PC-3 (cell line): Measurements from ENCODE around the gene CCNI. TPM values are rescaled to one million over a fixed set of nuclear protein-coding genes. Genes with fewer than 3 reads are reported as not detected.
A peak's percentile ranks its signal among the peaks of the same experiment; 100 is the strongest.

Source experiments
- ATAC-seq: fragments of 200-7000 bp; cut with Tn5 transposase; 2 replicates; pipeline ENCODE4 v1.9.1; 2020; ENCODE audit warnings: mild to moderate bottlenecking, moderate library complexity
- Bru-seq: library from RNA; stranded (reverse); fragments of 400-500 nt; gene quantifications from one replicate; lab custom pipeline; 2021; lab: Mats Ljungman, UMichigan
- BruChase-seq, 2 experiments: library from RNA; stranded (reverse); fragments of 400-500 nt; gene quantifications; one replicate each; lab custom pipeline; 2021; lab: Mats Ljungman, UMichigan
- BruUV-seq: library from RNA; stranded (reverse); fragments of 400-500 nt; replicated peaks from 2 replicates; lab custom pipeline; 2021; lab: Mats Ljungman, UMichigan
- CTCF ChIA-PET: fragments of 300-600 bp; sonication (Branson Sonifier 250); formaldehyde crosslinking; loops from one replicate; lab custom pipeline; 2022; ENCODE audit warnings: antibody characterized with exemption; lab: Charles Lee
- POLR2A ChIA-PET: fragments of 300-600 bp; sonication (Branson Sonifier 250); formaldehyde crosslinking; loops from one replicate; lab custom pipeline; 2022; ENCODE audit warnings: antibody characterized with exemption; ENCODE audit not compliant: unreplicated experiment; lab: Charles Lee
- DNase-seq: peaks from one replicate; pipeline ENCODE4 v3.0.0-alpha.2; 2015
- H2AFZ ChIP-seq: fragments of 300-600 bp; sonication (generic); 2 replicates; pipeline ENCODE4 v1.6.0; 2016; ENCODE audit warnings: antibody characterized with exemption, low read length
- H3F3A ChIP-seq: fragments of 300-600 bp; sonication (generic); one replicate; pipeline ENCODE4 v1.6.0; 2017; ENCODE audit warnings: antibody characterized with exemption, low read length, control low read depth, mild to moderate bottlenecking; ENCODE audit not compliant: unreplicated experiment
- H3K27ac ChIP-seq: fragments of 300-600 bp; sonication (generic); 2 replicates; pipeline ENCODE4 v1.5.1; 2016; ENCODE audit warnings: mild to moderate bottlenecking, low read length
- H3K27me3 ChIP-seq: fragments of 300-600 bp; sonication (generic); 2 replicates; pipeline ENCODE4 v1.6.1; 2016; ENCODE audit warnings: low read length, mixed read lengths
- H3K36me3 ChIP-seq: fragments of 300-600 bp; sonication (generic); 2 replicates; pipeline ENCODE4 v1.6.1; 2016; ENCODE audit warnings: low read depth, mixed run types, low read length, mixed read lengths
- H3K4me1 ChIP-seq: fragments of 300-600 bp; sonication (generic); 2 replicates; pipeline ENCODE4 v1.5.1; 2016; ENCODE audit warnings: low read length; ENCODE audit not compliant: insufficient read depth
- H3K4me2 ChIP-seq: fragments of 300-600 bp; sonication (generic); 2 replicates; pipeline ENCODE4 v1.6.0; 2016; ENCODE audit warnings: low read length
- H3K4me3 ChIP-seq: fragments of 300-600 bp; sonication (generic); 2 replicates; pipeline ENCODE4 v1.5.1; 2016; ENCODE audit warnings: mild to moderate bottlenecking, low read length, mixed read lengths
- H3K79me2 ChIP-seq: fragments of 300-600 bp; sonication (generic); 2 replicates; pipeline ENCODE4 v1.6.1; 2017; ENCODE audit warnings: low read length, mixed read lengths
- H3K9ac ChIP-seq: fragments of 300-600 bp; sonication (generic); 2 replicates; pipeline ENCODE4 v1.6.0; 2016; ENCODE audit warnings: mild to moderate bottlenecking, low read length
- H3K9me2 ChIP-seq: fragments of 300-600 bp; sonication (generic); replicated peaks from 2 replicates; pipeline ENCODE4 v1.6.1; 2016; ENCODE audit warnings: mixed run types, low read length, mixed read lengths
- H3K9me3 ChIP-seq: fragments of 300-600 bp; sonication (generic); 2 replicates; pipeline ENCODE4 v1.6.1; 2016; ENCODE audit warnings: low read length, mixed read lengths
- H4K20me1 ChIP-seq: fragments of 300-600 bp; sonication (generic); 2 replicates; pipeline ENCODE4 v1.6.1; 2016; ENCODE audit warnings: low read length, mixed read lengths
- EZH2 ChIP-seq: fragments of 300-600 bp; sonication (generic); IDR thresholded peaks from one replicate; pipeline ENCODE4 v1.6.1; 2017; ENCODE audit warnings: antibody characterized with exemption, mild to moderate bottlenecking, low read length; ENCODE audit not compliant: unreplicated experiment
- EZH2phosphoT487 ChIP-seq: fragments of 300-600 bp; sonication (generic); IDR thresholded peaks from 2 replicates; pipeline ENCODE4 v1.6.1; 2018; ENCODE audit warnings: mild to moderate bottlenecking, antibody characterized with exemption, low read length, borderline replicate concordance
- intact Hi-C: fragments of 100-400 bp; cut with micrococcal nuclease; formaldehyde crosslinking; loops from 2 replicates; pipeline ENCODE4 v1.9.0; 2023
- long read RNA-seq: library from polyadenylated mRNA; unstranded; transcript quantifications from one replicate; pipeline ENCODE4 v2.0.0, GENCODE V29; 2021; ENCODE audit not compliant: unreplicated experiment
- total RNA-seq: library from RNA; depleted of rRNA; stranded (reverse); fragments of >200 nt; gene quantifications from 2 replicates; pipeline ENCODE4 v1.2.3, GENCODE V29; 2014; rRNA removed
- TF ChIP-seq, protein P1 (sequence below): fragments of 300-600 bp; sonication (generic); conservative IDR thresholded peaks from 2 replicates; pipeline ENCODE4 v1.5.1; 2017; ENCODE audit warnings: antibody characterized with exemption, low read depth, mild to moderate bottlenecking, low read length

Gene CCNI, protein sequence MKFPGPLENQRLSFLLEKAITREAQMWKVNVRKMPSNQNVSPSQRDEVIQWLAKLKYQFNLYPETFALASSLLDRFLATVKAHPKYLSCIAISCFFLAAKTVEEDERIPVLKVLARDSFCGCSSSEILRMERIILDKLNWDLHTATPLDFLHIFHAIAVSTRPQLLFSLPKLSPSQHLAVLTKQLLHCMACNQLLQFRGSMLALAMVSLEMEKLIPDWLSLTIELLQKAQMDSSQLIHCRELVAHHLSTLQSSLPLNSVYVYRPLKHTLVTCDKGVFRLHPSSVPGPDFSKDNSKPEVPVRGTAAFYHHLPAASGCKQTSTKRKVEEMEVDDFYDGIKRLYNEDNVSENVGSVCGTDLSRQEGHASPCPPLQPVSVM
- total RNA-seq, result 60.1 and 73.5 TPM in 2 replicates
- percentile 91 among the genes with signal in this experiment for Bru-seq, nascent RNA
- percentile 91 among the genes with signal in this experiment for BruChase-seq, experiment 1, labeled RNA remaining after a 6-hour chase
- percentile 89 among the genes with signal in this experiment for BruChase-seq, experiment 2, labeled RNA remaining after a 2-hour chase
- long read RNA-seq, transcript CCNI-201 (7 exons, 2,772 nt), result major isoform, 177 of 256 reads
- long read RNA-seq, partial matches to known transcripts, result 59 of 256 reads
- long read RNA-seq, other reads (novel, unspliced or antisense), result 20 of 256 reads

GRCh38 chr4:77075869-77076799 is at the start of gene CCNI:
TSS of gene CCNI (minus strand) at chr4:77075989. CDS start at chr4:77066362, 9,627 bp downstream.
- intact Hi-C loops, result loop anchor here (1.0 kb wide), 3 partner anchors 70 to 126 kb away; no protein-coding TSS in a partner anchor
- CTCF ChIA-PET, result no interaction called here
- Histone ChIP-seq H3K27me3 (no peaks in the 10 kb centered on the region), H3K4me2 (peak within 1 kb of the TSS; percentile 88), H3K27ac (peak within 1 kb of the TSS; percentile 96), H3K4me1 (peaks cover 25% of the 10 kb centered on the region), H4K20me1 (peaks cover 35% of the 10 kb centered on the region), H3K36me3 (no peaks in the 10 kb centered on the region), H3F3A (no peaks in the 10 kb centered on the region), H2AFZ (peak within 1 kb of the TSS; percentile 91), H3K9me3 (no peaks in the 10 kb centered on the region), H3K4me3 (peak within 1 kb of the TSS; percentile 94), H3K9me2 (no peaks in the 10 kb centered on the region), H3K79me2 (peaks cover 45% of the 10 kb centered on the region), H3K9ac (peak within 1 kb of the TSS; percentile 97)
- ATAC-seq, result peak; percentile 62
- POLR2A ChIA-PET, result interaction anchor here (0.6 to 0.7 kb wide), 2 partner anchors 129 to 318 kb away, joined by 3 to 4 read pairs; no protein-coding TSS in a partner anchor
- peak; percentile 91 for DNase-seq
- no peak for TF ChIP-seq EZH2phosphoT487
- TF ChIP-seq, protein P1, sequence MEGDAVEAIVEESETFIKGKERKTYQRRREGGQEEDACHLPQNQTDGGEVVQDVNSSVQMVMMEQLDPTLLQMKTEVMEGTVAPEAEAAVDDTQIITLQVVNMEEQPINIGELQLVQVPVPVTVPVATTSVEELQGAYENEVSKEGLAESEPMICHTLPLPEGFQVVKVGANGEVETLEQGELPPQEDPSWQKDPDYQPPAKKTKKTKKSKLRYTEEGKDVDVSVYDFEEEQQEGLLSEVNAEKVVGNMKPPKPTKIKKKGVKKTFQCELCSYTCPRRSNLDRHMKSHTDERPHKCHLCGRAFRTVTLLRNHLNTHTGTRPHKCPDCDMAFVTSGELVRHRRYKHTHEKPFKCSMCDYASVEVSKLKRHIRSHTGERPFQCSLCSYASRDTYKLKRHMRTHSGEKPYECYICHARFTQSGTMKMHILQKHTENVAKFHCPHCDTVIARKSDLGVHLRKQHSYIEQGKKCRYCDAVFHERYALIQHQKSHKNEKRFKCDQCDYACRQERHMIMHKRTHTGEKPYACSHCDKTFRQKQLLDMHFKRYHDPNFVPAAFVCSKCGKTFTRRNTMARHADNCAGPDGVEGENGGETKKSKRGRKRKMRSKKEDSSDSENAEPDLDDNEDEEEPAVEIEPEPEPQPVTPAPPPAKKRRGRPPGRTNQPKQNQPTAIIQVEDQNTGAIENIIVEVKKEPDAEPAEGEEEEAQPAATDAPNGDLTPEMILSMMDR, result no peak
- no peak for TF ChIP-seq EZH2
- TSS peak; percentile 77 for BruUV-seq

DNA sequence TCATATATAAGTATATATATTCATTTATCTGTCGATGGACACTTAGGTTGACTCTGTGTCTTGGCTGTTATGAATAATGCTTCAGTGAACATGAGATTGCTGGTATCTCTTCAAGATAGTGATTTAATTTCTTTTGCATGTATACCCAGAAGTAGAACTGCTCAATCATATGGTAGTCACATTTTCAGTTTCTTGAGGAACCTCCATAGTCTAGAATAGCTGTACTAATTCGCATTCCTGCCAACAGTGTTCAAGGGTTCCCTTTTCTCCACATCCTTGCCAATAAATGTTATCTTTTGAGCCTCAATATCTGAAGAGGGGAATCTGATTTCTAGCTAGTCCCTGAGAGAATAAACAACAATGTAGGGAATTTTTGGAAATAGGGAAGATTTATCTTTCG is 48.8 kb upstream of the CCNI start:
- BruUV-seq, result no TSS peak
- no peak for TF ChIP-seq EZH2
- TF ChIP-seq, protein P1, result no peak
- no peak for TF ChIP-seq EZH2phosphoT487
- Histone ChIP-seq H3K4me3 (no peak overlapping the region), H2AFZ (no peak overlapping the region), H3K4me2 (no peak overlapping the region), H3K9me3 (no peaks in the 10 kb centered on the region), H3F3A (no peaks in the 10 kb centered on the region), H3K4me1 (no peaks in the 10 kb centered on the region), H4K20me1 (no peaks in the 10 kb centered on the region), H3K27ac (no peak overlapping the region), H3K9ac (no peak overlapping the region), H3K36me3 (no peaks in the 10 kb centered on the region), H3K9me2 (no peaks in the 10 kb centered on the region), H3K27me3 (no peaks in the 10 kb centered on the region), H3K79me2 (no peaks in the 10 kb centered on the region)
- intact Hi-C loops, result no loop called here
- CTCF ChIA-PET, result no interaction called here
- no peak for DNase-seq
- no peak for ATAC-seq
- POLR2A ChIA-PET, result no interaction called here
